Measurements from ENCODE around the gene ITM2C.
A peak's percentile ranks its signal among the peaks of the same experiment; 100 is the strongest.

Gene ITM2C

GRCh38 chr2:230864605-230865306 lies at the start of gene ITM2C:
Gene ITM2C, plus strand, starts transcription at chr2:230864942. Its CDS starts 84 bp downstream, at chr2:230865026.
- TF ChIP-seq ZNF274 (IDR thresholded peaks at IDR 0.05; ENCODE audit: low read depth, low read length): no peak
- peak within 1 kb of the TSS; percentile 89 for H3K4me3 ChIP-seq (ENCODE audit: low read length)

- no peak for TF ChIP-seq ZNF274 (IDR thresholded peaks at IDR 0.05; ENCODE audit: low read depth, low read length)
- no peak overlapping the region for H3K4me3 ChIP-seq (ENCODE audit: low read length)
These were observed 49.7 kb upstream of the ITM2C start for GRCh38 chr2:230815088-230815487.

GRCh38 chr2:230816735-230817134 lies 48.0 kb upstream of the ITM2C start:
- H3K4me3 ChIP-seq (ENCODE audit: low read length): no peak overlapping the region
- TF ChIP-seq ZNF274 (IDR thresholded peaks at IDR 0.05; ENCODE audit: low read depth, low read length): no peak

- H3K4me3 ChIP-seq (ENCODE audit: low read length): no peak overlapping the region
- no peak for TF ChIP-seq ZNF274 (IDR thresholded peaks at IDR 0.05; ENCODE audit: low read depth, low read length)
These were observed 45.3 kb upstream of the ITM2C start for GRCh38 chr2:230819433-230819832.

GRCh38 chr2:230821261-230821990 lies 43.3 kb upstream of the ITM2C start:
- H3K4me3 ChIP-seq (ENCODE audit: low read length): no peak overlapping the region

GRCh38 chr2:230821991-230822520 lies 42.7 kb upstream of the ITM2C start:
- TF ChIP-seq ZNF274 (IDR thresholded peaks at IDR 0.05; ENCODE audit: low read depth, low read length): no peak
- no peak overlapping the region for H3K4me3 ChIP-seq (ENCODE audit: low read length)

More at GRCh38 chr2:230821261-230821990, 43.3 kb upstream of the ITM2C start:
- TF ChIP-seq ZNF274 (IDR thresholded peaks at IDR 0.05; ENCODE audit: low read depth, low read length): no peak

- no peak for TF ChIP-seq ZNF274 (IDR thresholded peaks at IDR 0.05; ENCODE audit: low read depth, low read length)
- H3K4me3 ChIP-seq (ENCODE audit: low read length): no peak overlapping the region
These were observed 41.3 kb upstream of the ITM2C start for GRCh38 chr2:230823264-230823964.

GRCh38 chr2:230824406-230824978 lies 40.2 kb upstream of the ITM2C start:
- no peak for TF ChIP-seq ZNF274 (IDR thresholded peaks at IDR 0.05; ENCODE audit: low read depth, low read length)
- no peak overlapping the region for H3K4me3 ChIP-seq (ENCODE audit: low read length)

- no peak for TF ChIP-seq ZNF274 (IDR thresholded peaks at IDR 0.05; ENCODE audit: low read depth, low read length)
- no peak overlapping the region for H3K4me3 ChIP-seq (ENCODE audit: low read length)
These were observed 39.4 kb upstream of the ITM2C start for GRCh38 chr2:230825354-230825753.

- peak overlapping the region; percentile 12; the same call in 1 of the 2 replicates for H3K4me3 ChIP-seq (ENCODE audit: low read length)
- no peak for TF ChIP-seq ZNF274 (IDR thresholded peaks at IDR 0.05; ENCODE audit: low read depth, low read length)
These were observed 36.9 kb upstream of the ITM2C start for GRCh38 chr2:230827774-230828271.

GRCh38 chr2:230828272-230828961 lies 36.3 kb upstream of the ITM2C start:
- peak overlapping the region; percentile 12; the same call in 1 of the 2 replicates for H3K4me3 ChIP-seq (ENCODE audit: low read length)
- no peak for TF ChIP-seq ZNF274 (IDR thresholded peaks at IDR 0.05; ENCODE audit: low read depth, low read length)

GRCh38 chr2:230829293-230829692 lies 35.4 kb upstream of the ITM2C start:
- no peak overlapping the region for H3K4me3 ChIP-seq (ENCODE audit: low read length)
- no peak for TF ChIP-seq ZNF274 (IDR thresholded peaks at IDR 0.05; ENCODE audit: low read depth, low read length)

GRCh38 chr2:230829959-230830358 lies 34.8 kb upstream of the ITM2C start:
- H3K4me3 ChIP-seq (ENCODE audit: low read length): no peak overlapping the region
- TF ChIP-seq ZNF274 (IDR thresholded peaks at IDR 0.05; ENCODE audit: low read depth, low read length): no peak

Data from GM08714 (cell line).